Thyroid gland (tissue), 4 donors: ENCODE results near the gene NEDD9. TPM values are rescaled to one million over a fixed set of nuclear protein-coding genes. Genes with fewer than 3 reads are reported as not detected.
A peak's percentile ranks its signal among the peaks of the same experiment; 100 is the strongest.

Source experiments
- DNase-seq, 2 donors: peaks; one replicate each; pipeline ENCODE4 v3.0.0-alpha.2; 2019
- H3K27ac ChIP-seq, 3 donors: fragments of 200-600 bp; sonication (generic); 1 replicate in 2 of 3; 2 replicates in 1 of 3; pipeline ENCODE4 v1.5.1; 2016 to 2019; ENCODE audit warnings: mild to moderate bottlenecking in 1 of 3, moderate library complexity in 1 of 3
- H3K27me3 ChIP-seq: fragments of 200-600 bp; sonication (generic); one replicate; pipeline ENCODE4 v1.5.1; 2019
- H3K36me3 ChIP-seq, 2 donors: fragments of 200-600 bp; sonication (generic); one replicate each; pipeline ENCODE4 v1.5.1; 2016 to 2019
- H3K4me1 ChIP-seq, 2 donors: fragments of 200-600 bp; sonication (generic); one replicate each; pipeline ENCODE4 v1.5.1; 2017 to 2019
- H3K4me3 ChIP-seq, 3 donors: fragments of 200-600 bp; sonication (generic); replicated peaks in 1 of 3; 1 replicate in 2 of 3; 2 replicates in 1 of 3; pipeline ENCODE4 v1.5.1; 2016; ENCODE audit warnings: mild to moderate bottlenecking in 1 of 3
- H3K9me3 ChIP-seq: fragments of 200-600 bp; sonication (generic); one replicate; pipeline ENCODE4 v1.5.1; 2017
- CTCF ChIP-seq, 6 experiments: fragments of 200-600 bp in 3 of 6; fragments of 450-650 bp in 3 of 6; sonication (generic) in 3 of 6; IDR thresholded peaks; one replicate each; pipeline ENCODE4 v1.5.1; 2016 to 2019; ENCODE audit warnings: antibody characterized with exemption in 6 of 6, mild to moderate bottlenecking in 2 of 6, inconsistent platforms in 1 of 6, moderate library complexity in 1 of 6
- POLR2A ChIP-seq, 2 donors: fragments of 450-650 bp; IDR thresholded peaks; one replicate each; pipeline ENCODE4 v1.6.1; 2017; ENCODE audit warnings: antibody characterized with exemption in 2 of 2, mild to moderate bottlenecking in 2 of 2, moderate library complexity in 1 of 2
- WGBS, 2 donors: methylation state at CpG; one replicate each; pipeline ENCODE4 v1.1.5; 2017; 5-methylcytosine and 5-hydroxymethylcytosine counted together
- intact Hi-C: fragments of 100-400 bp; cut with DNase I; formaldehyde crosslinking; loops from one replicate; pipeline ENCODE4 v1.15.1; 2023
- total RNA-seq, 4 donors: library from RNA; depleted of rRNA; stranded (reverse); fragments of >200 nt; gene quantifications; one replicate each; pipeline ENCODE4 v1.2.3, GENCODE V29; 2016

NEDD9 gene
- total RNA-seq, 4 donors from 2014 or later = 42.1 to 78.3 (median 61.7) TPM

GRCh38 chr6:11168091-11168635 is 64.3 kb downstream of the NEDD9 start:
- H3K4me1 ChIP-seq = peaks cover 6 to 25% of the 10 kb centered on the region in 2 donors
- no peaks in the 10 kb centered on the region for H3K36me3 ChIP-seq
- intact Hi-C loops = no loop called here
- no peak overlapping the region for H3K4me3 ChIP-seq
- H3K27ac ChIP-seq = peak overlapping the region in 2 of 3 donors; percentile 2 to 31
- no peaks in the 10 kb centered on the region for H3K9me3 ChIP-seq
- 74 to 79% methylated on average over 7 of the region's 7 CpGs for WGBS, 2 donors
- TF ChIP-seq CTCF (IDR thresholded peaks at IDR 0.05) (no peak), POLR2A (IDR thresholded peaks at IDR 0.05) (no peak)
- DNase-seq = no peak
- H3K27me3 ChIP-seq = no peaks in the 10 kb centered on the region

- H3K27ac ChIP-seq = peak overlapping the region in 2 of 3 donors; percentile 14 to 31
- H3K27me3 ChIP-seq = no peaks in the 10 kb centered on the region
- H3K9me3 ChIP-seq = no peaks in the 10 kb centered on the region
- no peak overlapping the region for H3K4me3 ChIP-seq
- no peak for DNase-seq
- no peaks in the 10 kb centered on the region for H3K36me3 ChIP-seq
- TF ChIP-seq POLR2A (IDR thresholded peaks at IDR 0.05) (no peak), CTCF (IDR thresholded peaks at IDR 0.05) (no peak)
- peaks cover 0 to 17% of the 10 kb centered on the region in 2 donors for H3K4me1 ChIP-seq
- intact Hi-C loops = no loop called here
- WGBS, 2 donors = 61 to 98% methylated on average over 4 of the region's 4 CpGs
These were observed 65.5 kb downstream of the NEDD9 start for GRCh38 chr6:11166948-11167347.

DNA sequence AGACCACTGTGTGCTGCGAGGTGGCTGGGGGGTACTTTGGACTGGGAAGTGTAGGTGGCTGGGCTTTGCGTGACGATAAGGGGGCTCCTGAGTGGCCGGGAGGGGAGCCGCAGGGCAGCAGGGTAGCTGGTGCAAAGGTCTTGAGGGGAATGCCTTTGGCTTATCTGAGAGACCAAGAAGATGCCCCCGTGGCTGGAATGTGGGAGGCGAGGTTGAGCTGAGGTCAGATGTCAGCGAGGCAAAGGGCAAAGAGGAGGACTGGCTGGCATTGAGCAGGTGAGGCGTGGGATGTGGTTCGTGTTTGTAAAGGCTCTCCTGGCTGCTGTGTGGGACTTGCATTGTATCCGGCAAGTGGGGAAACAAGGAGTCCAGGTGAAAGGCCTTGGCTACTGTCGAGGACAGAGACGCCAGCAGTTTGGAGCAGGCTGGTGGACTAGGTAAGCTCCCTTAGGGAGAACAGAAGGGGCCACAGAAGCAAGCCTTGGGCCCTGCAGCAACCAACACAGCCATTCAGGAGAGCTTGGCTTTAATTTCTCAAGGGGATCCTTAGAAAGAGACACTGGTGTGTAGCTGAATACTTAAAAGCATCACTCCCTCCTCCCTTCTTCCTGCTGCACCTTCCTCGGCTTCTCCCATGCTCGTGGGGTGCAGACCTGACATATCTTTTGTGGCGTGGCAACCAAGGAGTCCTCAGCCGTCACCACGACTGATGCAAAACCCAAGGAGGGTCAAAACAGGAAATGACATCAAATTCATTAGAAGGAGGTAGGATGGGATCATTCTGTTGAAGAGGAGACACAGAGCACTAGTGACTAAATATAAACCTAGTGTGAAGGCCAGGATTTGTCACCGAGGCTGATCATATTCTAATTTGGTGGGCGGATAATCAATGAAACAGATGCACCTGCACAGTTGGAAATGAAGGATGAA is 67.5 kb downstream of the NEDD9 start:
- no peak overlapping the region for H3K27ac ChIP-seq
- 85 to 88% methylated on average over 20 of the region's 20 CpGs for WGBS, 2 donors
- intact Hi-C loops = no loop called here
- peaks cover 0 to 17% of the 10 kb centered on the region in 2 donors for H3K4me1 ChIP-seq
- H3K9me3 ChIP-seq = no peaks in the 10 kb centered on the region
- DNase-seq = no peak
- H3K36me3 ChIP-seq = no peaks in the 10 kb centered on the region
- no peak for TF ChIP-seq CTCF (IDR thresholded peaks at IDR 0.05)
- H3K4me3 ChIP-seq = no peak overlapping the region
- H3K27me3 ChIP-seq = no peaks in the 10 kb centered on the region

- no peak for DNase-seq
- no peak overlapping the region for H3K27ac ChIP-seq
- TF ChIP-seq POLR2A (IDR thresholded peaks at IDR 0.05) = no peak
- H3K4me1 ChIP-seq = peaks cover 0 to 17% of the 10 kb centered on the region in 2 donors
- H3K9me3 ChIP-seq = no peaks in the 10 kb centered on the region
- no peaks in the 10 kb centered on the region for H3K27me3 ChIP-seq
- H3K36me3 ChIP-seq = no peaks in the 10 kb centered on the region
- H3K4me3 ChIP-seq = no peak overlapping the region
- WGBS, 2 donors = 76 to 97% methylated on average over 2 of the region's 2 CpGs
- intact Hi-C loops = no loop called here
These were observed 68.5 kb downstream of the NEDD9 start for GRCh38 chr6:11163932-11164331.

DNA sequence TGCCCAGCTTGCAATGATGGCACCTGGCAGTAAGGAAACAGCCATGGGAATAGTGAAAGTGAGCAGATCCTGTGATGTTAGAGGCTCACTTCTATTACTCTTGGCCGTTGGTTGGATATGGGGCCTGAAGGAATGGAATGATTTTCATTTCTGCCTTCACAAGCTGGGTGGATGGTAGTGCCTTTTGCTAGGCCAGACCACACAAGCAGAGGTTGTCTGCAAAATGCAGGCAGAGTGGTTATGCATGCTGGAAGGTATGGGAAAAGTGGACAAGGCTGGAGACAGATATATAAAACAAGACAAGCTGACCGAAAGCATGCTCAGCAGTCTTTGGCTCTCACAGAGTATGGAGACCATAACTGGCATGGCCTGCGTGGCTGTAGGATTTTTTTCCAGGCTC is 70.2 kb downstream of the NEDD9 start:
- H3K9me3 ChIP-seq = no peaks in the 10 kb centered on the region
- no peak for DNase-seq
- H3K4me3 ChIP-seq = no peak overlapping the region
- H3K4me1 ChIP-seq = peaks cover 0 to 6% of the 10 kb centered on the region in 2 donors
- 94 to 97% methylated on average over 3 of the region's 3 CpGs for WGBS, 2 donors
- no peak for TF ChIP-seq CTCF (IDR thresholded peaks at IDR 0.05)
- H3K27me3 ChIP-seq = no peaks in the 10 kb centered on the region
- intact Hi-C loops = no loop called here
- H3K36me3 ChIP-seq = no peaks in the 10 kb centered on the region
- H3K27ac ChIP-seq = no peak overlapping the region
